WTC11 (cell line): ENCODE data around the gene PIEZO1. TPM values are rescaled to one million over a fixed set of nuclear protein-coding genes. Genes with fewer than 3 reads are reported as not detected.

Experiments used
- ATAC-seq: fragments of 200-7000 bp; cut with Tn5 transposase; 2 replicates; pipeline ENCODE4 v1.10.0; 2021; ENCODE audit warnings: mild to moderate bottlenecking, moderate library complexity
- CTCF ChIA-PET: fragments of 300-600 bp; sonication (Branson Sonifier 250); formaldehyde crosslinking; loops from one replicate; lab custom pipeline; 2021; ENCODE audit warnings: antibody characterized with exemption; lab: Charles Lee
- POLR2A ChIA-PET: fragments of 350-600 bp; sonication (Branson Sonifier 250); formaldehyde crosslinking; loops from one replicate; lab custom pipeline; 2021; ENCODE audit warnings: antibody characterized with exemption; lab: Charles Lee
- DNase-seq: peaks from one replicate; pipeline ENCODE4 v3.0.0; 2021; ENCODE audit warnings: low spot score
- H3K27ac Mint-ChIP-seq: 2 replicates; pipeline ENCODE4 v1.8.0; 2021; ENCODE audit warnings: mixed read lengths
- H3K27me3 Mint-ChIP-seq: 2 replicates; pipeline ENCODE4 v1.8.0; 2021; ENCODE audit warnings: low read depth, mild to moderate bottlenecking, moderate library complexity, mixed read lengths
- H3K36me3 Mint-ChIP-seq: 2 replicates; pipeline ENCODE4 v1.8.0; 2021; ENCODE audit warnings: mixed read lengths
- H3K4me1 Mint-ChIP-seq: 2 replicates; pipeline ENCODE4 v1.8.0; 2022; ENCODE audit warnings: mixed read lengths
- H3K4me3 Mint-ChIP-seq: 2 replicates; pipeline ENCODE4 v1.8.0; 2021; ENCODE audit warnings: mild to moderate bottlenecking, moderate library complexity, mixed read lengths
- H3K9me3 Mint-ChIP-seq: 2 replicates; pipeline ENCODE4 v1.8.0; 2021; ENCODE audit warnings: mixed read lengths
- GABPB1 ChIP-seq: sonication (generic); formaldehyde crosslinking; IDR thresholded peaks from 2 replicates; pipeline ENCODE4 v1.8.1; 2023; ENCODE audit warnings: mild to moderate bottlenecking, missing genetic modification reagents
- JUN ChIP-seq: sonication (generic); formaldehyde crosslinking; IDR thresholded peaks from 2 replicates; pipeline ENCODE4 v1.8.0; 2023; ENCODE audit warnings: mild to moderate bottlenecking, missing genetic modification reagents
- MYBL2 ChIP-seq: sonication (generic); formaldehyde crosslinking; IDR thresholded peaks from 2 replicates; pipeline ENCODE4 v1.8.1; 2023; ENCODE audit warnings: mild to moderate bottlenecking, moderate library complexity, missing genetic modification reagents
- SMAD3 ChIP-seq: sonication (generic); formaldehyde crosslinking; IDR thresholded peaks from 2 replicates; pipeline ENCODE4 v1.8.0; 2022; ENCODE audit warnings: missing genetic modification reagents, mild to moderate bottlenecking, borderline replicate concordance
- TEAD4 ChIP-seq: sonication (generic); formaldehyde crosslinking; IDR thresholded peaks from 2 replicates; pipeline ENCODE4 v1.8.0; 2022; ENCODE audit warnings: mild to moderate bottlenecking, missing genetic modification reagents
- ZNF263 ChIP-seq: sonication (generic); formaldehyde crosslinking; IDR thresholded peaks from 2 replicates; pipeline ENCODE4 v1.8.1; 2022; ENCODE audit warnings: low read depth, mild to moderate bottlenecking, moderate library complexity, missing genetic modification reagents
- ZNF416 ChIP-seq: fragments of 250-450 bp; sonication (Bioruptor Pico); IDR thresholded peaks from 2 replicates; pipeline ENCODE4 v1.9.0; 2021; ENCODE audit warnings: mild to moderate bottlenecking, inconsistent platforms
- total RNA-seq: library from RNA; stranded (reverse); gene quantifications from 3 replicates; pipeline ENCODE4 v1.2.3, GENCODE V29; 2021
- TF ChIP-seq, protein P1 (sequence below): fragments of 200-600 bp; IDR thresholded peaks from 2 replicates; pipeline ENCODE4 v1.8.0; 2022; ENCODE audit warnings: antibody characterized with exemption
- TF ChIP-seq, protein P2 (sequence below): sonication (generic); formaldehyde crosslinking; IDR thresholded peaks from 2 replicates; pipeline ENCODE4 v1.8.0; 2022; ENCODE audit warnings: mild to moderate bottlenecking, missing genetic modification reagents
- TF ChIP-seq, protein P3 (sequence below): sonication (generic); formaldehyde crosslinking; IDR thresholded peaks from 2 replicates; pipeline ENCODE4 v1.8.0; 2023; ENCODE audit warnings: missing genetic modification reagents, mild to moderate bottlenecking, borderline replicate concordance

PIEZO1 gene
- total RNA-seq, 1 experiment from 2014 or later = 71.3 TPM

DNA sequence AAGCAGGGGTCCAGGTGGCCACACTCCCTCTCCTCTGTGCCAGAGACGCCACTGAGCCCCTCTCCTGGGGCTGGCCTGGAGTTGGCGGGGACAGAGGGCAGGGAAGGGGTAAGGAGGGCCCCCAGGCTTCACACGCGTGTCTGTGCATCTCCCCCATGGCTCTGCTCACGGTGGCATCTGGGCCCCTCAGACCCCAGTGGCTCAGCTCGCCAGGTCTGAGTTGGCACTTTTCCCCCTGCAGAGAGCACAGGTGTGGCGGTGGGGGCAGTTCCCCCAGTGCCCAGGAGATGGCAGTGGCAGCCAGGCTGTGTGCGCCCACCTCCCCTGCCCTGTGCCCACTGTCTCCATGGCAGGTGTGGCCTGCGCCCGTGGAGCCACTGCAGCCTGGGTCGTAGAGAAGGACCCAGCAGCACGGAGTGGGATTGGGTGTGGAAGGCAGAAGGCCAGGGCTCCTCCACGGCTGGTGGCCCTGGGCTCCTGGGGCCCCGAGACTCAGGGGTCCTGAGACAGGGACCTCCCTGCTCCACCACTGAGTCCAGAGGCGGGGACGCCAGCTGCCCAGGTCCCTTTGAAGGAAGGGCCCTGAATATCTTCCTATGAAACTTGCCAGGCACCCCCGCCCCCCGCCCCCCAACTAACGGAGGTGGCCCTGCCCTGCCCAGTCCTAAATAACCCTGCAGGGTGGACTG is 31.0 kb upstream of the PIEZO1 start:
- Mint-ChIP-seq H3K9me3 (no peaks in the 10 kb centered on the region), H3K4me3 (no peak overlapping the region), H3K27me3 (no peaks in the 10 kb centered on the region), H3K36me3 (no peaks in the 10 kb centered on the region), H3K4me1 (peaks cover 4% of the 10 kb centered on the region), H3K27ac (no peak overlapping the region)
- POLR2A ChIA-PET = no interaction called here
- TF ChIP-seq, protein P1, sequence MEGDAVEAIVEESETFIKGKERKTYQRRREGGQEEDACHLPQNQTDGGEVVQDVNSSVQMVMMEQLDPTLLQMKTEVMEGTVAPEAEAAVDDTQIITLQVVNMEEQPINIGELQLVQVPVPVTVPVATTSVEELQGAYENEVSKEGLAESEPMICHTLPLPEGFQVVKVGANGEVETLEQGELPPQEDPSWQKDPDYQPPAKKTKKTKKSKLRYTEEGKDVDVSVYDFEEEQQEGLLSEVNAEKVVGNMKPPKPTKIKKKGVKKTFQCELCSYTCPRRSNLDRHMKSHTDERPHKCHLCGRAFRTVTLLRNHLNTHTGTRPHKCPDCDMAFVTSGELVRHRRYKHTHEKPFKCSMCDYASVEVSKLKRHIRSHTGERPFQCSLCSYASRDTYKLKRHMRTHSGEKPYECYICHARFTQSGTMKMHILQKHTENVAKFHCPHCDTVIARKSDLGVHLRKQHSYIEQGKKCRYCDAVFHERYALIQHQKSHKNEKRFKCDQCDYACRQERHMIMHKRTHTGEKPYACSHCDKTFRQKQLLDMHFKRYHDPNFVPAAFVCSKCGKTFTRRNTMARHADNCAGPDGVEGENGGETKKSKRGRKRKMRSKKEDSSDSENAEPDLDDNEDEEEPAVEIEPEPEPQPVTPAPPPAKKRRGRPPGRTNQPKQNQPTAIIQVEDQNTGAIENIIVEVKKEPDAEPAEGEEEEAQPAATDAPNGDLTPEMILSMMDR = peak; percentile 63; the same call in 1 of the 2 replicates
- TF ChIP-seq TEAD4 (CRISPR knock-in tag) (no peak), SMAD3 (CRISPR knock-in tag) (no peak), MYBL2 (CRISPR knock-in tag) (no peak)
- TF ChIP-seq, protein P2, sequence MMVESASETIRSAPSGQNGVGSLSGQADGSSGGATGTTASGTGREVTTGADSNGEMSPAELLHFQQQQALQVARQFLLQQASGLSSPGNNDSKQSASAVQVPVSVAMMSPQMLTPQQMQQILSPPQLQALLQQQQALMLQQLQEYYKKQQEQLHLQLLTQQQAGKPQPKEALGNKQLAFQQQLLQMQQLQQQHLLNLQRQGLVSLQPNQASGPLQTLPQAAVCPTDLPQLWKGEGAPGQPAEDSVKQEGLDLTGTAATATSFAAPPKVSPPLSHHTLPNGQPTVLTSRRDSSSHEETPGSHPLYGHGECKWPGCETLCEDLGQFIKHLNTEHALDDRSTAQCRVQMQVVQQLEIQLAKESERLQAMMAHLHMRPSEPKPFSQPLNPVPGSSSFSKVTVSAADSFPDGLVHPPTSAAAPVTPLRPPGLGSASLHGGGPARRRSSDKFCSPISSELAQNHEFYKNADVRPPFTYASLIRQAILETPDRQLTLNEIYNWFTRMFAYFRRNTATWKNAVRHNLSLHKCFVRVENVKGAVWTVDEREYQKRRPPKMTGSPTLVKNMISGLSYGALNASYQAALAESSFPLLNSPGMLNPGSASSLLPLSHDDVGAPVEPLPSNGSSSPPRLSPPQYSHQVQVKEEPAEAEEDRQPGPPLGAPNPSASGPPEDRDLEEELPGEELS (CRISPR knock-in tag) = 0 out of 2 replicates have a peak, but pooled peaks have one; percentile 32
- DNase-seq = peak; percentile 69
- CTCF ChIA-PET = interaction anchor here (0.6 to 5.5 kb wide), 20 partner anchors 11 to 402 kb away, joined by 3 to 32 read pairs (median 5); partner anchors contain the start of genes CDH15, GALNS, TRAPPC2L and ZNF778
- ATAC-seq = peak; percentile 40

DNA sequence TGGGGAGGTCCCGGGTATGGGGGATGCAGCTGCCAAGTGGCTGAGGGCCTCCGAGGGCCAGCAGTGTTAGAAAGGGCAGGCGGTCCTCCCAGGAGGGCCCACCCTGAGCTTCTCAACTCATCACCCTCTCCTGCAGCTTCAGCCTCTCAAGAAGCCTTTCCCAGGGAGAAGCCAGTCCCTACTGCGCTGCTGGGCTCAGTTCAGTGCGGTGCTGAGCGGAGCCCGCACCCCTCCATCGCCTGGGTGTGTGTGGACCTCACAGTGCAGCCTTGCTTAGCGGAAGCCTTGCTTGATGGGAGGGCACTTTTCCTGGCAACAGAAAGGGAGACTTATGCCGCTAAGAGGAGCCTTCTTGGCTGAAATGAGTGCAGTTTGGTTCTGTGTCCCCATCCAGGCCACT is 30.2 kb upstream of the PIEZO1 start:
- no peak overlapping the region for H3K27ac Mint-ChIP-seq
- peaks cover 12% of the 10 kb centered on the region for H3K4me1 Mint-ChIP-seq
- no peaks in the 10 kb centered on the region for H3K27me3 Mint-ChIP-seq
- ATAC-seq (no peak), DNase-seq (no peak)
- TF ChIP-seq ZNF416 (CRISPR knock-in tag) (no peak), GABPB1 (CRISPR knock-in tag) (no peak)
- H3K4me3 Mint-ChIP-seq = no peak overlapping the region
- H3K9me3 Mint-ChIP-seq = no peaks in the 10 kb centered on the region
- CTCF ChIA-PET = interaction anchor here (0.6 to 5.5 kb wide), 20 partner anchors 12 to 402 kb away, joined by 3 to 32 read pairs (median 5); partner anchors contain the start of genes CDH15, GALNS, TRAPPC2L and ZNF778
- peaks cover under 1% of the 10 kb centered on the region for H3K36me3 Mint-ChIP-seq
- POLR2A ChIA-PET = no interaction called here

DNA sequence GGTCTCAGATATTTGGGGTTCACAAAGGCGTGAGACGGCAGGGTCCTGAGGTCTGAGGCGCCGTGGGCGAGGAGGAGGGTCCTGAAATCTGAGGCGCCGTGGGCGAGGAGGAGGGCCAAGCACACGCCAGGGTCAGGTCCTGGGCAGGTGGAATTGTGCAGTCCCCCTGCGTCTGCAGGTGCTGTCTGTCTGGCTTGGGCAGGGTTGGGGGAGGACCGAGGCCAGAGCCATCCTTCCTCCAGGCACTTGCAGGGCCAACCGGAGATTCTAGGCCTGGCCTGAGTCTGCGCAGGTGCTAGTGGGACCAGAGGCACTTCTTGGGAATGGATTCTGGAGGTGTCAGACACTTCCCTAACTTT is 29.1 kb upstream of the PIEZO1 start:
- no peak overlapping the region for H3K27ac Mint-ChIP-seq
- no peak for ATAC-seq
- H3K4me1 Mint-ChIP-seq = peaks cover 14% of the 10 kb centered on the region
- peaks cover 8% of the 10 kb centered on the region for H3K36me3 Mint-ChIP-seq
- CTCF ChIA-PET = interaction anchor here (1.7 to 5.1 kb wide), 4 partner anchors 42 to 353 kb away, joined by 5 to 47 read pairs (median 28); partner anchors contain the start of genes GALNS and TRAPPC2L
- DNase-seq = no peak
- H3K27me3 Mint-ChIP-seq = no peaks in the 10 kb centered on the region
- no peak overlapping the region; the same call in 1 of the 2 replicates for H3K4me3 Mint-ChIP-seq
- POLR2A ChIA-PET = no interaction called here
- TF ChIP-seq JUN (CRISPR knock-in tag) = no peak
- no peak for TF ChIP-seq ZNF263 (CRISPR knock-in tag)
- TF ChIP-seq, protein P3, sequence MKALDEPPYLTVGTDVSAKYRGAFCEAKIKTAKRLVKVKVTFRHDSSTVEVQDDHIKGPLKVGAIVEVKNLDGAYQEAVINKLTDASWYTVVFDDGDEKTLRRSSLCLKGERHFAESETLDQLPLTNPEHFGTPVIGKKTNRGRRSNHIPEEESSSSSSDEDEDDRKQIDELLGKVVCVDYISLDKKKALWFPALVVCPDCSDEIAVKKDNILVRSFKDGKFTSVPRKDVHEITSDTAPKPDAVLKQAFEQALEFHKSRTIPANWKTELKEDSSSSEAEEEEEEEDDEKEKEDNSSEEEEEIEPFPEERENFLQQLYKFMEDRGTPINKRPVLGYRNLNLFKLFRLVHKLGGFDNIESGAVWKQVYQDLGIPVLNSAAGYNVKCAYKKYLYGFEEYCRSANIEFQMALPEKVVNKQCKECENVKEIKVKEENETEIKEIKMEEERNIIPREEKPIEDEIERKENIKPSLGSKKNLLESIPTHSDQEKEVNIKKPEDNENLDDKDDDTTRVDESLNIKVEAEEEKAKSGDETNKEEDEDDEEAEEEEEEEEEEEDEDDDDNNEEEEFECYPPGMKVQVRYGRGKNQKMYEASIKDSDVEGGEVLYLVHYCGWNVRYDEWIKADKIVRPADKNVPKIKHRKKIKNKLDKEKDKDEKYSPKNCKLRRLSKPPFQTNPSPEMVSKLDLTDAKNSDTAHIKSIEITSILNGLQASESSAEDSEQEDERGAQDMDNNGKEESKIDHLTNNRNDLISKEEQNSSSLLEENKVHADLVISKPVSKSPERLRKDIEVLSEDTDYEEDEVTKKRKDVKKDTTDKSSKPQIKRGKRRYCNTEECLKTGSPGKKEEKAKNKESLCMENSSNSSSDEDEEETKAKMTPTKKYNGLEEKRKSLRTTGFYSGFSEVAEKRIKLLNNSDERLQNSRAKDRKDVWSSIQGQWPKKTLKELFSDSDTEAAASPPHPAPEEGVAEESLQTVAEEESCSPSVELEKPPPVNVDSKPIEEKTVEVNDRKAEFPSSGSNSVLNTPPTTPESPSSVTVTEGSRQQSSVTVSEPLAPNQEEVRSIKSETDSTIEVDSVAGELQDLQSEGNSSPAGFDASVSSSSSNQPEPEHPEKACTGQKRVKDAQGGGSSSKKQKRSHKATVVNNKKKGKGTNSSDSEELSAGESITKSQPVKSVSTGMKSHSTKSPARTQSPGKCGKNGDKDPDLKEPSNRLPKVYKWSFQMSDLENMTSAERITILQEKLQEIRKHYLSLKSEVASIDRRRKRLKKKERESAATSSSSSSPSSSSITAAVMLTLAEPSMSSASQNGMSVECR = no peak
- no peaks in the 10 kb centered on the region for H3K9me3 Mint-ChIP-seq
